ENCODE data around the gene ARL2BP. TPM values are rescaled to one million over a fixed set of nuclear protein-coding genes. Genes with fewer than 3 reads are reported as not detected.

The ARL2BP gene
- total and polyA plus RNA-seq, 2 of the 4 experiments (the other 2 are of a cell fraction), result 46.9 to 73.7 TPM

- H3K4me1 ChIP-seq (ENCODE audit: control insufficient read depth, insufficient read depth, low read length), result no peaks in the 10 kb centered on the region; the same call in 1 of the 2 replicates
- peak overlapping the region; percentile 64 for H3K9ac ChIP-seq (ENCODE audit: low read depth, low read length)
- peak overlapping the region; percentile 28; the same call in 1 of the 2 replicates for H4K5ac ChIP-seq (ENCODE audit: low read depth, low read length)
- no peaks in the 10 kb centered on the region for H3K9me3 ChIP-seq (ENCODE audit: control insufficient read depth, insufficient read depth, low read length)
- POLR2A ChIA-PET (ENCODE audit: unreplicated experiment), result interaction anchor here (0.6 to 0.7 kb wide), 2 partner anchors 17 to 49 kb away, joined by 4 to 17 read pairs; no protein-coding TSS in a partner anchor
- peak overlapping the region; percentile 56 for H2BK5ac ChIP-seq (ENCODE audit: low read depth, low read length, poor library complexity, severe bottlenecking)
- H3K14ac ChIP-seq (replicated peaks; ENCODE audit: low read depth, low read length), result peak overlapping the region; percentile 66
- CTCF ChIA-PET, result interaction anchor here (0.9 kb wide), 1 partner anchor 32 kb away, joined by 3 read pairs; no protein-coding TSS in a partner anchor
- no peaks in the 10 kb centered on the region for H3K27me3 ChIP-seq (ENCODE audit: control insufficient read depth, insufficient read depth, low read length)
- DNase-seq (no peak), ATAC-seq (ENCODE audit: low read depth) (peak; percentile 13)
- in situ Hi-C loops (cut with MboI; ENCODE audit: low sequenced_read_pairs), result no loop called here
- intact Hi-C loops (cut with micrococcal nuclease), result loop anchor here (2.0 to 5.0 kb wide), 2 partner anchors 53 to 163 kb away; no protein-coding TSS in a partner anchor
- peak overlapping the region; percentile 67 to 84; a peak in 3 of 4 replicates for H4K8ac ChIP-seq (ENCODE audit: low read depth in 2 of 2, low read length in 2 of 2)
- H4K20me1 ChIP-seq (ENCODE audit: insufficient read depth, low read length), result no peaks in the 10 kb centered on the region
- H2AK9ac ChIP-seq (replicated peaks; ENCODE audit: low read depth, low read length, poor library complexity), result peak overlapping the region; percentile 75
- peak overlapping the region; percentile 50; the same call in 1 of the 2 replicates for H3K56ac ChIP-seq (ENCODE audit: extremely low read depth, insufficient read depth, low read length)
- H3K36me3 ChIP-seq (ENCODE audit: control insufficient read depth, insufficient read depth, low read length), result peaks cover 16% of the 10 kb centered on the region
- peak overlapping the region; percentile 68; the same call in 1 of the 2 replicates for H3K23ac ChIP-seq (ENCODE audit: low read depth, low read length)
- H2BK20ac ChIP-seq (ENCODE audit: low read depth, low read length), result no peak overlapping the region
- peak overlapping the region; percentile 97 for H3K4me2 ChIP-seq (ENCODE audit: low read depth, low read length)
- H3K27ac ChIP-seq (ENCODE audit: insufficient read depth, low read length), result peak overlapping the region; percentile 66
- no TSS peak for BruUV-seq (replicated peaks)
- dilution Hi-C loops (cut with HindIII; ENCODE audit: low sequenced_read_pairs, unreplicated experiment), result no loop called here
- no peaks in the 10 kb centered on the region for H3K9me1 ChIP-seq (ENCODE audit: insufficient read depth, low read length)
- peak overlapping the region; percentile 43; the same call in 1 of the 2 replicates for H4K91ac ChIP-seq (ENCODE audit: insufficient read depth, low read depth, low read length)
- H2BK120ac ChIP-seq (ENCODE audit: low read depth, low read length), result no peak overlapping the region
- peak overlapping the region; percentile 67 for H3K4me3 ChIP-seq (ENCODE audit: insufficient read depth, low read depth, low read length)
- peak overlapping the region; percentile 89 for H2AFZ ChIP-seq (replicated peaks; ENCODE audit: low read length, poor library complexity)
- H2BK15ac ChIP-seq (ENCODE audit: low read depth, low read length), result no peak overlapping the region
- H2AK5ac ChIP-seq (ENCODE audit: low read depth, low read length), result peak overlapping the region; percentile 2; the same call in 1 of the 2 replicates
- peak overlapping the region; percentile 60 for H3K18ac ChIP-seq (ENCODE audit: low read depth, low read length)
- 2% methylated on average over 7 of the region's 28 CpGs; no CpG with 5 or more reads in 1 of the 2 experiments for WGBS, 2 experiments (ENCODE audit: extremely low coverage in 2 of 2, insufficient read length in 1 of 2)
- peak overlapping the region; percentile 81 for H3K4ac ChIP-seq (ENCODE audit: low read depth, low read length)
- peaks cover 3 to 22% of the 10 kb centered on the region in 2 experiments; a peak in 3 of 4 replicates for H3K79me1 ChIP-seq (ENCODE audit: low read depth in 1 of 2, low read length in 2 of 2)
- TF ChIP-seq BHLHE40 (IDR thresholded peaks at IDR 0.05; ENCODE audit: low read depth, low read length), result no peak
- no peak for TF ChIP-seq MAZ (IDR thresholded peaks at IDR 0.05; ENCODE audit: borderline replicate concordance, low read depth, low read length)
- no peak for TF ChIP-seq RFX5 (IDR thresholded peaks at IDR 0.05; ENCODE audit: low read depth, low read length)
- no peak for TF ChIP-seq RAD21 (IDR thresholded peaks at IDR 0.05; ENCODE audit: low read length)
- TF ChIP-seq, protein P1, sequence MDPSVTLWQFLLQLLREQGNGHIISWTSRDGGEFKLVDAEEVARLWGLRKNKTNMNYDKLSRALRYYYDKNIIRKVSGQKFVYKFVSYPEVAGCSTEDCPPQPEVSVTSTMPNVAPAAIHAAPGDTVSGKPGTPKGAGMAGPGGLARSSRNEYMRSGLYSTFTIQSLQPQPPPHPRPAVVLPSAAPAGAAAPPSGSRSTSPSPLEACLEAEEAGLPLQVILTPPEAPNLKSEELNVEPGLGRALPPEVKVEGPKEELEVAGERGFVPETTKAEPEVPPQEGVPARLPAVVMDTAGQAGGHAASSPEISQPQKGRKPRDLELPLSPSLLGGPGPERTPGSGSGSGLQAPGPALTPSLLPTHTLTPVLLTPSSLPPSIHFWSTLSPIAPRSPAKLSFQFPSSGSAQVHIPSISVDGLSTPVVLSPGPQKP (IDR thresholded peaks at IDR 0.05; ENCODE audit: borderline replicate concordance, low read depth, low read length), result no peak
- TF ChIP-seq CHD1 (IDR thresholded peaks at IDR 0.05; ENCODE audit: low read depth, low read length), result no peak
- no peak for TF ChIP-seq SMC3 (IDR thresholded peaks at IDR 0.05; ENCODE audit: low read depth, low read length)
- TF ChIP-seq, protein P2, sequence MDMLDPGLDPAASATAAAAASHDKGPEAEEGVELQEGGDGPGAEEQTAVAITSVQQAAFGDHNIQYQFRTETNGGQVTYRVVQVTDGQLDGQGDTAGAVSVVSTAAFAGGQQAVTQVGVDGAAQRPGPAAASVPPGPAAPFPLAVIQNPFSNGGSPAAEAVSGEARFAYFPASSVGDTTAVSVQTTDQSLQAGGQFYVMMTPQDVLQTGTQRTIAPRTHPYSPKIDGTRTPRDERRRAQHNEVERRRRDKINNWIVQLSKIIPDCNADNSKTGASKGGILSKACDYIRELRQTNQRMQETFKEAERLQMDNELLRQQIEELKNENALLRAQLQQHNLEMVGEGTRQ (IDR thresholded peaks at IDR 0.05; ENCODE audit: low read depth, low read length), result no peak
- TF ChIP-seq MAFK (IDR thresholded peaks at IDR 0.05; ENCODE audit: low read depth, low read length), result no peak
- no peak for TF ChIP-seq POLR2A (IDR thresholded peaks at IDR 0.05; ENCODE audit: low read depth, low read length)
- no peak for TF ChIP-seq FOS (IDR thresholded peaks at IDR 0.05; ENCODE audit: low read depth, low read length)
- TF ChIP-seq CEBPB (IDR thresholded peaks at IDR 0.05; ENCODE audit: low read depth, low read length), result no peak
- TF ChIP-seq CTCF (conservative IDR thresholded peaks at IDR 0.05; ENCODE audit: low read depth, low read length), result no peak
- TF ChIP-seq MXI1 (IDR thresholded peaks at IDR 0.05; ENCODE audit: borderline replicate concordance, low read depth, low read length), result no peak
These were observed 534 bp downstream of the ARL2BP start for GRCh38 chr16:57245472-57246113.
